K562 treated with DMSO at 1 percent for 48 hours (cell line): ENCODE data around the gene TTF2. TPM values are rescaled to one million over a fixed set of nuclear protein-coding genes. Genes with fewer than 3 reads are reported as not detected.

Experiments used
- total RNA-seq: library from RNA; unstranded; fragments of 300-600 nt; gene quantifications from 2 replicates; pipeline ENCODE4 v1.2.3, GENCODE V29; 2022; ENCODE audit warnings: low replicate concordance; ENCODE audit errors: extremely low read depth

Gene TTF2
- not detected in 2 replicates for total RNA-seq

GRCh38 chr1:117059678-117060440, at the start of gene TTF2:
TSS of gene TTF2 (plus strand) at chr1:117060326. CDS start at chr1:117060347, 21 bp downstream.

GRCh38 chr1:117121589-117122329, 61.6 kb downstream of the TTF2 start, which contains the start of gene TRIM45:
TSS of gene TRIM45 (minus strand) at chr1:117121749. CDS start at chr1:117121201, 548 bp downstream.

Other genes starting within 250 kb of the TTF2 start
- gene PTGFRN, start 150.4 kb upstream of the TTF2 start, total RNA-seq, result not detected in 2 replicates
- gene CD101, start 58.6 kb upstream of the TTF2 start, total RNA-seq, result not detected in 2 replicates
- not detected in 2 replicates for gene TRIM45, start 61.4 kb downstream of the TTF2 start, total RNA-seq
- not detected in 2 replicates for gene VTCN1, start 150.6 kb downstream of the TTF2 start, total RNA-seq